Testis (tissue), 3 donors: ENCODE measurements around the gene RSAD2. TPM values are rescaled to one million over a fixed set of nuclear protein-coding genes. Genes with fewer than 3 reads are reported as not detected.

Experiments used
- DNase-seq: peaks from one replicate; pipeline ENCODE4 v3.0.0-alpha.2; 2019
- H3K27ac ChIP-seq, 2 donors: fragments of 200-600 bp; sonication (generic); one replicate each; pipeline ENCODE4 v1.5.1; 2019
- H3K27me3 ChIP-seq: fragments of 200-600 bp; sonication (generic); one replicate; pipeline ENCODE4 v1.5.1; 2019
- H3K36me3 ChIP-seq: fragments of 200-600 bp; sonication (generic); one replicate; pipeline ENCODE4 v1.5.1; 2017; ENCODE audit warnings: low read depth; ENCODE audit errors: missing control alignments
- H3K4me1 ChIP-seq: fragments of 200-600 bp; sonication (generic); one replicate; pipeline ENCODE4 v1.5.1; 2019
- H3K4me3 ChIP-seq, 2 donors: fragments of 200-600 bp; sonication (generic); one replicate each; pipeline ENCODE4 v1.5.1; 2017 to 2019
- H3K9me3 ChIP-seq: fragments of 200-600 bp; sonication (generic); one replicate; pipeline ENCODE4 v1.5.1; 2017
- POLR2A ChIP-seq: fragments of 450-650 bp; IDR thresholded peaks from one replicate; pipeline ENCODE4 v1.6.1; 2017; ENCODE audit warnings: antibody characterized with exemption, mild to moderate bottlenecking, moderate library complexity
- whole genome bisulfite sequencing, 2 donors: methylation state at CpG; one replicate each; pipeline ENCODE4 v1.1.5; 2018; 5-methylcytosine and 5-hydroxymethylcytosine counted together
- intact Hi-C: fragments of 100-400 bp; cut with DNase I; formaldehyde crosslinking; loops from one replicate; pipeline ENCODE4 v1.15.1; 2023; ENCODE audit warnings: low total_unique reads
- polyA plus RNA-seq: library from polyadenylated mRNA; stranded (reverse); fragments of 350-450 nt; fragmentation: Illumina TruSeq; extraction: RNeasy Lipid Tissue Mini Kit (QIAGEN cat#74804); gene quantifications from one replicate; pipeline ENCODE4 v1.2.3, GENCODE V29; 2014; ENCODE audit warnings: low read depth, low replicate concordance; ENCODE audit not compliant: insufficient read depth
- total RNA-seq, 2 donors: library from RNA; depleted of rRNA; stranded (reverse); fragments of >200 nt; gene quantifications; one replicate each; pipeline ENCODE4 v1.2.3, GENCODE V29; 2016
- TF ChIP-seq, protein P1 (sequence below), 3 experiments: fragments of 450-650 bp in 2 of 3; fragments of 200-600 bp in 1 of 3; sonication (generic) in 1 of 3; IDR thresholded peaks; one replicate each; pipeline ENCODE4 v1.5.1; 2016 to 2019; ENCODE audit warnings: antibody characterized with exemption in 3 of 3, mild to moderate bottlenecking in 2 of 3, moderate library complexity in 1 of 3

The RSAD2 gene
- total and polyA plus RNA-seq, 3 donors from 2014 or later = 2.3 to 5.5 (median 4.4) TPM

DNA sequence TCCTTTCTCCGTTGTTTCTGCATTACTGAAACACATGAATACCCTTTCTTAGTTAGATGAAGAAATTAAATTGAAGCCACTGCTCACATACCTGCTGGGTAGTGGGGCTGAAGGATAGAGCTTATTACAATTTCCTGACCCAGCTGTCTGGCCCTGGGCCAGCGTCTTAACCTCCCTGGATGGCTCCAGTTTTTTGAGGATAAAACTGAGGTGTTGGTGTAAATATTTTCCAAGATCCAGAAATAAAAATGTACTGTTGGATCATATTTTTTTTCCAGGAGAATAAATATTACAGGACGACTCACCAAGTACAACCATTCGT lies 43.1 kb downstream of the RSAD2 start:
- Histone ChIP-seq H3K27ac (no peak overlapping the region), H3K27me3 (no peaks in the 10 kb centered on the region), H3K9me3 (no peaks in the 10 kb centered on the region), H3K4me3 (no peak overlapping the region), H3K4me1 (peaks cover 19% of the 10 kb centered on the region), H3K36me3 (no peaks in the 10 kb centered on the region)
- TF ChIP-seq POLR2A = no peak
- TF ChIP-seq, protein P1, sequence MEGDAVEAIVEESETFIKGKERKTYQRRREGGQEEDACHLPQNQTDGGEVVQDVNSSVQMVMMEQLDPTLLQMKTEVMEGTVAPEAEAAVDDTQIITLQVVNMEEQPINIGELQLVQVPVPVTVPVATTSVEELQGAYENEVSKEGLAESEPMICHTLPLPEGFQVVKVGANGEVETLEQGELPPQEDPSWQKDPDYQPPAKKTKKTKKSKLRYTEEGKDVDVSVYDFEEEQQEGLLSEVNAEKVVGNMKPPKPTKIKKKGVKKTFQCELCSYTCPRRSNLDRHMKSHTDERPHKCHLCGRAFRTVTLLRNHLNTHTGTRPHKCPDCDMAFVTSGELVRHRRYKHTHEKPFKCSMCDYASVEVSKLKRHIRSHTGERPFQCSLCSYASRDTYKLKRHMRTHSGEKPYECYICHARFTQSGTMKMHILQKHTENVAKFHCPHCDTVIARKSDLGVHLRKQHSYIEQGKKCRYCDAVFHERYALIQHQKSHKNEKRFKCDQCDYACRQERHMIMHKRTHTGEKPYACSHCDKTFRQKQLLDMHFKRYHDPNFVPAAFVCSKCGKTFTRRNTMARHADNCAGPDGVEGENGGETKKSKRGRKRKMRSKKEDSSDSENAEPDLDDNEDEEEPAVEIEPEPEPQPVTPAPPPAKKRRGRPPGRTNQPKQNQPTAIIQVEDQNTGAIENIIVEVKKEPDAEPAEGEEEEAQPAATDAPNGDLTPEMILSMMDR (IDR thresholded peaks at IDR 0.05) = no peak
- intact Hi-C loops = no loop called here
- WGBS, 2 donors = 60 to 67% methylated on average over 4 of the region's 4 CpGs
- DNase-seq = no peak

DNA sequence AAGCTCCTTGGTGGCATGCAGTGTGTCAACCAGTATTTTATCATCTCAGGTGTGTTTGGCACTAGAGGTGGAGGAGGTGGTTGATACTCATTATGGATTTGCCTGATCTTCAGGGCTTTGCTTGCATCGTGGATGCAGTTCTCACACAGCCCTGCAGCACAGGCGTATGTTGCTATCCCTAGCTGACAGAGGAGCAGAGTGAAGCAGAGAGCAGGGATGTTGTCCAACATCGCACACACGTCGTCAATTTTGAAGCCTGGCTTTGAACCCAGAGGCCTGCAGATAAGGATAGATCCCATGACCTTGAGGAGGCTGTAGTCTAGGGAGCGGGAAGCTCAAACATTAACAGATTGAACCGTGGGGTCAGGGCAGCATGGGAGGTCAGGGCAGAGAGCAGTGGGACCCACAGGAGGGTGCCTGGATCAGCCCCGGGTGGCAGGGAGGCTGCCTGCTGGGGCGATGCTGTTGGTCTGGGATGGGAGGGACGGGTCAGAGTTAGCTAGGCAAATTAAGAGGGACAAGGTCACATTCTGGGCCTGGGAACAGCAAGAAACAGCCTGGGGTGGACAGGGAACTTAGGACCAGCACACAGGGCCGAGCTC lies 43.8 kb downstream of the RSAD2 start:
- TF ChIP-seq, protein P1 (IDR thresholded peaks at IDR 0.05) = no peak
- no peak for TF ChIP-seq POLR2A
- Histone ChIP-seq H3K27me3 (no peaks in the 10 kb centered on the region), H3K4me1 (peaks cover 22% of the 10 kb centered on the region), H3K36me3 (no peaks in the 10 kb centered on the region), H3K9me3 (no peaks in the 10 kb centered on the region), H3K27ac (peak overlapping the region in 1 of 2 donors; percentile 31), H3K4me3 (no peak overlapping the region)
- no peak for DNase-seq
- intact Hi-C loops = no loop called here
- 29 to 46% methylated on average over 11 of the region's 11 CpGs for WGBS, 2 donors

DNA sequence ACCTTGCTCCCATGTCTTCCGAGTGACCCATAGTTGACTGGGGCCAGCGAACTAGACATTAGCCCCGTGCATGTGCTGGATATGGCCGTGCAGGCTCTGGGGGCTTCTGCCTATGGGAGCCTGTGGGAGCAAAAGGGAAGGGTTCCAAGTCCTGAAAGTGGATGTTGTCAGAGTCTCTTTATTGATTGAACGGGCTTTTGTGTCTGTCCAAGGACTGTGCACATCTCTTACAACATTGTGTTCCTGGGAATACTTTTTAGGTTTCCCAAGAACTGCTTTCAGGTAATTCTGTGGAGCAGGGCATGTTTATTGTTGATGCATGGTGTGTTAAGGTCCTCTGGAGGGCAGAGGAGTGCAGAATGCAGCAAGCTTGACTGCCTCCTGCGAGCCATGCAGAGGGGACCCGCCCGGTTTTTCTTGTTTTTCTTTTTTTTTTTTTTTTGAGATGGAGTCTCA lies 44.7 kb downstream of the RSAD2 start:
- TF ChIP-seq POLR2A = no peak
- TF ChIP-seq, protein P1 (IDR thresholded peaks at IDR 0.05) = no peak
- peaks cover 30% of the 10 kb centered on the region for H3K4me1 ChIP-seq
- no peaks in the 10 kb centered on the region for H3K9me3 ChIP-seq
- 85 to 86% methylated on average over 7 to 8 of the region's 8 CpGs for WGBS, 2 donors
- H3K27ac ChIP-seq = no peak overlapping the region
- no peaks in the 10 kb centered on the region for H3K36me3 ChIP-seq
- H3K4me3 ChIP-seq = no peak overlapping the region
- H3K27me3 ChIP-seq = no peaks in the 10 kb centered on the region
- no peak for DNase-seq
- intact Hi-C loops = no loop called here

DNA sequence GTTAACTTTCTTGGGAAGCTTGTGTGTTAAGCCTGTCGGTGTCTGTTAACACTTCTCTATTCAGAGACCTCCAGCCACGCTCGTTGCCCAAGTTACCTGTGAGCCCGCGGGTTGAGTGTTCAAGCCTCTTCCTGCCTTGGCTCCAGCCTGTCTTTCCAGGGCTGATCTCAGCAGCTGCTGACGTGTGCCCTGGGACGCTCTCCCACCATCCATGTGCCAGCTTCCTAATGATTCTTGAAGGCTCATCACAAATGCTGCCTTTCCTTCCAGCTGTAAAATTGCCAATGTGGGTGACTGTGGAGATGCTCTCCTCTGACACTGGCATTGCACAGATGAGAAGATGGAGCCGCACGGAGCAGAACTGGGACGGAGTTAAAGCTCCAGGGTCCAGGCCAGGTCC lies 45.7 kb downstream of the RSAD2 start:
- Histone ChIP-seq H3K4me1 (peaks cover 36% of the 10 kb centered on the region), H3K4me3 (no peak overlapping the region), H3K27me3 (no peaks in the 10 kb centered on the region), H3K36me3 (no peaks in the 10 kb centered on the region), H3K9me3 (no peaks in the 10 kb centered on the region), H3K27ac (no peak overlapping the region)
- TF ChIP-seq POLR2A = no peak
- TF ChIP-seq, protein P1 (IDR thresholded peaks at IDR 0.05) = no peak
- 82 to 89% methylated on average over 10 of the region's 10 CpGs for WGBS, 2 donors
- DNase-seq = no peak
- intact Hi-C loops = no loop called here
